Measurements from ENCODE around the gene MAZ. TPM values are rescaled to one million over a fixed set of nuclear protein-coding genes. Genes with fewer than 3 reads are reported as not detected.

The MAZ gene
- total and polyA plus RNA-seq, 2 donors: 136 to 171 TPM

DNA sequence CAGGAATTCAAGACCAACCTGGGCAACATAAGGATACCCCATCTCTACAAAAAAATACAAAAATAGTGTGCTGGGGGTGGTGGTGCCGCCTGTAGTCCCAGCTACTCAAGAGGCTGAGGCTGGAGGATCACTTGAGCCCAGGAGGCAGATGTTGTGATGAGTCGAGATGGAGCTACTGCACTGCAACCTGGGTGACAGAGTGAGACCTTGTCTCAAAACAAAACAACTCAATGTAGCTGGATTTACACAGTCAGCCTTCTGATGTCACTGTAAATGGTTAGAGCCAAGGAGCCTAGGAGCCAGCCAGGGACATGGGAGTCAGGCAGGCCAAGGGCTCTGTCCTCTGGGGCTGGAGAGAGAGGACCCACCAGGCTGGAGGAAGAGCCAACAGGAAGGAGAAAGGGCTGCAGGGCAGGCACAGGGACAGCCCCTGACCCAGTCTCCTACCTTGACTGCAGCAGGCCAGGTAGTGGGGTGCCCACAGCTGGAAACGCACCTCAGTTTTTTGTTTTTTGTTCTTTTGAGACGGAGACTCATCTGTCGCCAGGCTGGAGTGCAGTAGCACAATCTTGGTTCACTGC, 48.3 kb downstream of the MAZ start:
- H3K27ac ChIP-seq (ENCODE audit: low read depth): no peak overlapping the region
- H3K4me1 ChIP-seq (ENCODE audit: insufficient read depth): no peaks in the 10 kb centered on the region
- no peak for DNase-seq (ENCODE audit: extremely low spot score)
- H3K4me3 ChIP-seq (ENCODE audit: low read depth, low read length): no peak overlapping the region
- WGBS: 92% methylated on average over 5 of the region's 5 CpGs
- peaks cover 3% of the 10 kb centered on the region for H3K36me3 ChIP-seq (ENCODE audit: insufficient read depth)

DNA sequence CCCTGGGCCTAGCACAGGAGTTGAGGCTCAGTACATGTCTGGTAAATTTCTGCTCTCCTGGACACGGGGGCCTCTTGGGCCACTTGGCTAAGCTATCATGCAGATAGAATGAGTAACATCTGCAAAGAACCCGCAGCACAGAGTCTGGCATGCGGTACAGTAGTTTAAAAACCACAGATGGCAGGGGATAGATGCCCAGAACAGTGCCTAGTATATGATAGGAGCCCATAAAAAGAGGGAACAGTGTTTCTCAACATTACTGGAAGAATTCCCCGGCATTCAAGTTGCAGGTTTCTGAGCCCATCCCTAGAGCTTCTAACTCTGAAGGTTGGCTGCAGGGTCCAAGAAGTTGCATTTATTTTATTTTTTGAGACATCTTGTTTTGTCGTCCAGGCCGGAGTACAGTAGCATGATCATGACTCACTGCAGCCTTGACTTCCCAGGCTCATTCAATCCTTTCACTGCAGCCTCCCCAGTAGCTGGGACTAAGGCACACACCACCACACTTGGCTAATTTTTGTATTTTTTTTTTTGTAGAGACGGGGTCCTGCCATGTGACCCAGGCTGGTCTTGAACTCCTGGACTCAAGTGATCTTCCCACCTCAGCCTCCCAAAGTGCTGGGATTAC, 50.9 kb downstream of the MAZ start:
- Histone ChIP-seq H3K36me3 (ENCODE audit: insufficient read depth) (peaks cover 3% of the 10 kb centered on the region), H3K4me3 (ENCODE audit: low read depth, low read length) (no peak overlapping the region), H3K27ac (ENCODE audit: low read depth) (no peak overlapping the region), H3K4me1 (ENCODE audit: insufficient read depth) (peaks cover 3% of the 10 kb centered on the region)
- WGBS: 65% methylated on average over 7 of the region's 7 CpGs
- DNase-seq (ENCODE audit: extremely low spot score): no peak

DNA sequence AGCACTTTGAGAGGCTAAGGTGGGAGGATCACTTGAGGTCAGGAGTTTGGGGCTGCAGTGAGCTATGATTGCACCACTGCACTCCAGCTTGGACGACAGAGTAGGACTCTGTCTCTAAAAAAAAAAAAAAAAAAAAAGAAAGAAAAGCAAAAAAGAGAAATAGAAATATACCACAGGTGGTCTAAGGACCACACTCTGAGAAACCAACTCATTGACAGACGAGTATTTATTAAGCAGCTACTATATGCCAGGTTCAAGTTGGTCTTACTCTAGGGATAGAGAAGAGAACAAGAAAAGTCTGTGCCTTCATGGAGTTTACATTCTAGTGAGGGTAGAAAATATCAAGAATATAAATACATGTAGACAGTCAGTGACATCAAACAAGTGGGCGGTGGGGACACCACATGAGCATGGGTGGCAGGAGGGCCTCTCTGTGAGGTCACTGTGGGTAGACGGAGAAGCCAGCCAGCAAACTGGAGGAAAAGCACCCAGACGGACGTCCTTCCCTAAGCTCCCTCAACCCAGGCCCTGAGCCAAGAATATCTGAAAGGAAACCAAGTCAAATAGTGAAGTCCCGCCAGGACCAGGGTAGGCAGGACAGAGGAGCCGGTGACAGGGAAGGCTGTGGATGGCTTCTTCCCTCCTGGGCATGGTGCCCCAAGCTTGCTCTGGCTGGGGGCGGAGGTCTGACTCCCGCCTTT, 52.0 kb downstream of the MAZ start:
- DNase-seq (ENCODE audit: extremely low spot score): no peak
- Histone ChIP-seq H3K4me1 (ENCODE audit: insufficient read depth) (peaks cover 3% of the 10 kb centered on the region), H3K36me3 (ENCODE audit: insufficient read depth) (peaks cover 3% of the 10 kb centered on the region), H3K27ac (ENCODE audit: low read depth) (no peak overlapping the region), H3K4me3 (ENCODE audit: low read depth, low read length) (no peak overlapping the region)
- WGBS: 75% methylated on average over 10 of the region's 10 CpGs

DNA sequence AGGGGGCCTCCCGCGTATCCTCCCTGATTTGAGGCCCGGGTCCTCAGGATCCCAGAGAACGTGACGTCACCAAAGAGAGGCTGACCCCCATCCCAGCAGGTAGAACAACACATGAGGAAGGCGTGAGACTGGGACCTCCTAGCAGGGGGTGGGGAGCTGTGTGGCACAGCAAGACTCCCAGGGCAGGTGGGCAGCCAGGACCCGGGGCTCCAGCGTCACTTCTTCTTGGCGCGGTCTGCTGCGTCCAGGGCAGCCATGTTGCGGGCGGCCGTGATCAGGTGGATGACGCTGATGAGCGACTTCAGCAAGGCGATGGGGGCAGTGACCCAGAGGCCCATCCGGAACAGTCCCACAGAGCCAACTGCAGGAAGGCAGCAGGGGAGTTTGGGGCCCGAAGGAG, 52.6 kb downstream of the MAZ start:
- DNase-seq (ENCODE audit: extremely low spot score): no peak

DNA sequence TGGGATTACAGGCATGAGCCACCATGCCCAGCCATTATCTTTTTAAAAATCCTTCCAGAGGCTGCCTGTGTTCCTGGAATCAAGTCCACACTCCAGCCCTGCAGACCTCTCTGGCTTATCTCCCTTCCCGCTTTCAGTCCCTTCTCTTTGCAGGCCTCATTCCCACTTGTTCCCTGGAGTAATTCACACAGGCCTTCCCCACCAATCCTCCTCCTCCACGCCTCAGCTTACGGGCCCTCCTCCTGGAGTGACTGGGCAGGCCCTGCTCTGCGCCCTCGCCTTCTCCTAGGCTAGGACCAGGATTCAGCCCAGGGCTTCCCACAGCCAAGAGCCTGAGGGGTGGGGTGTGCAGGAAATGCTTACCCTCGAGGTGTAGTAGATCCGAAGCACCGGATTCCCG, 53.9 kb downstream of the MAZ start:
- H3K36me3 ChIP-seq (ENCODE audit: insufficient read depth): peaks cover 3% of the 10 kb centered on the region
- H3K4me3 ChIP-seq (ENCODE audit: low read depth, low read length): no peak overlapping the region
- 88% methylated on average over 9 of the region's 9 CpGs for WGBS
- peaks cover 3% of the 10 kb centered on the region for H3K4me1 ChIP-seq (ENCODE audit: insufficient read depth)
- DNase-seq (ENCODE audit: extremely low spot score): no peak
- no peak overlapping the region for H3K27ac ChIP-seq (ENCODE audit: low read depth)

More for the DNA sequence above, 52.6 kb downstream of the MAZ start:
- Histone ChIP-seq H3K4me1 (ENCODE audit: insufficient read depth) (peaks cover 3% of the 10 kb centered on the region), H3K36me3 (ENCODE audit: insufficient read depth) (peaks cover 3% of the 10 kb centered on the region), H3K4me3 (ENCODE audit: low read depth, low read length) (no peak overlapping the region), H3K27ac (ENCODE audit: low read depth) (no peak overlapping the region)
- 92% methylated on average over 19 of the region's 19 CpGs for WGBS

Small RNA genes lying within 50 kb of the gene (small RNA-seq; reads per million reads assigned to genes)
- gene AC009133.6 (not detected), gene AC120114.4 (not detected)

Other genes starting within 250 kb of the MAZ start
- gene SPN, start 143.3 kb upstream of the MAZ start, total RNA-seq: 0.85 TPM
- gene SPN, start 143.3 kb upstream of the MAZ start, polyA plus RNA-seq: 1.4 TPM
- gene QPRT, start 127.3 kb upstream of the MAZ start, total RNA-seq: 20.0 TPM
- 13.8 TPM for gene QPRT, start 127.3 kb upstream of the MAZ start, polyA plus RNA-seq
- 2.5 TPM for gene C16orf54, start 60.5 kb upstream of the MAZ start, total RNA-seq
- 1.9 TPM for gene C16orf54, start 60.5 kb upstream of the MAZ start, polyA plus RNA-seq
- gene ZG16, start 28.3 kb upstream of the MAZ start, total RNA-seq: not detected
- not detected for gene ZG16, start 28.3 kb upstream of the MAZ start, polyA plus RNA-seq
- gene KIF22, start 15.8 kb upstream of the MAZ start, total RNA-seq: 37.0 TPM
- gene KIF22, start 15.8 kb upstream of the MAZ start, polyA plus RNA-seq: 27.0 TPM
- gene PRRT2, start 5.7 kb downstream of the MAZ start, total RNA-seq: 7.9 TPM
- gene PRRT2, start 5.7 kb downstream of the MAZ start, polyA plus RNA-seq: 8.2 TPM
- gene PAGR1, start 9.6 kb downstream of the MAZ start, total RNA-seq: 14.1 TPM
- gene PAGR1, start 9.6 kb downstream of the MAZ start, polyA plus RNA-seq: 27.1 TPM
- gene MVP, start 13.9 kb downstream of the MAZ start, total RNA-seq: 42.7 TPM
- gene MVP, start 13.9 kb downstream of the MAZ start, polyA plus RNA-seq: 143 TPM
- gene CDIPT, start 56.7 kb downstream of the MAZ start, total RNA-seq: 35.1 TPM
- gene CDIPT, start 56.7 kb downstream of the MAZ start, polyA plus RNA-seq: 179 TPM
- gene SEZ6L2, start 93.0 kb downstream of the MAZ start, total RNA-seq: 7.7 TPM
- 1.5 TPM for gene SEZ6L2, start 93.0 kb downstream of the MAZ start, polyA plus RNA-seq
- gene ASPHD1, start 94.0 kb downstream of the MAZ start, total RNA-seq: 0.16 TPM
- 1.1 TPM for gene ASPHD1, start 94.0 kb downstream of the MAZ start, polyA plus RNA-seq
- 10.4 TPM for gene KCTD13, start 119.7 kb downstream of the MAZ start, total RNA-seq
- gene KCTD13, start 119.7 kb downstream of the MAZ start, polyA plus RNA-seq: 20.9 TPM
- gene TMEM219, start 155.6 kb downstream of the MAZ start, total RNA-seq: 43.1 TPM
- gene TMEM219, start 155.6 kb downstream of the MAZ start, polyA plus RNA-seq: 120 TPM
- gene TAOK2, start 167.3 kb downstream of the MAZ start, total RNA-seq: 35.6 TPM
- 37.9 TPM for gene TAOK2, start 167.3 kb downstream of the MAZ start, polyA plus RNA-seq
- 8.4 TPM for gene HIRIP3, start 189.1 kb downstream of the MAZ start, total RNA-seq
- gene HIRIP3, start 189.1 kb downstream of the MAZ start, polyA plus RNA-seq: 27.2 TPM
- gene INO80E, start 189.7 kb downstream of the MAZ start, total RNA-seq: 22.3 TPM
- gene INO80E, start 189.7 kb downstream of the MAZ start, polyA plus RNA-seq: 82.3 TPM
- 0.32 TPM for gene DOC2A, start 204.5 kb downstream of the MAZ start, total RNA-seq
- gene DOC2A, start 204.5 kb downstream of the MAZ start, polyA plus RNA-seq: 0.53 TPM
- not detected for gene C16orf92, start 216.7 kb downstream of the MAZ start, total RNA-seq
- not detected for gene C16orf92, start 216.7 kb downstream of the MAZ start, polyA plus RNA-seq
- gene TLCD3B, start 224.7 kb downstream of the MAZ start, total RNA-seq: 0.32 TPM
- gene TLCD3B, start 224.7 kb downstream of the MAZ start, polyA plus RNA-seq: 0.22 TPM